ENCODE measurements around the gene CAPN1.
"Not testable (repeated sequence)": the region's sequence is repeated elsewhere in the genome, so short reads cannot be mapped to it uniquely, and the experiment has no call there.

The CAPN1 gene

GRCh38 chr11:65181569-65182257 is at the start of gene CAPN1:
Gene CAPN1, plus strand, starts transcription at chr11:65181928. Its CDS starts 774 bp downstream, at chr11:65182702.
- peak; percentile 63 to 74 for DNase-seq

GRCh38 chr11:65132238-65132987 is 49.3 kb upstream of the CAPN1 start:
- no peak for DNase-seq

GRCh38 chr11:65132988-65133700 is 48.6 kb upstream of the CAPN1 start:
- DNase-seq = peak; percentile 35 to 52

- DNase-seq = no peak
Measured at GRCh38 chr11:65133724-65134123, 48.0 kb upstream of the CAPN1 start.

- DNase-seq = peak; percentile 86 to 91
Measured at GRCh38 chr11:65134240-65134951, 47.3 kb upstream of the CAPN1 start, which contains the start of gene SYVN1. Gene SYVN1, minus strand, starts transcription at chr11:65134519. Its CDS starts 918 bp downstream, at chr11:65133601.

- peak; percentile 95 to 98 for DNase-seq
Measured at GRCh38 chr11:65134952-65135632, 46.6 kb upstream of the CAPN1 start.

GRCh38 chr11:65135633-65136145 is 46.0 kb upstream of the CAPN1 start:
- no peak for DNase-seq

- no peak for DNase-seq
Measured at GRCh38 chr11:65136515-65137096, 45.1 kb upstream of the CAPN1 start.

GRCh38 chr11:65141896-65142494 is 39.7 kb upstream of the CAPN1 start:
- no peak for DNase-seq

GRCh38 chr11:65147352-65148075 is 34.2 kb upstream of the CAPN1 start:
- DNase-seq = no peak

- DNase-seq = no peak
Measured at GRCh38 chr11:65148657-65149056, 33.1 kb upstream of the CAPN1 start.

- not testable (repeated sequence) for DNase-seq
Measured at GRCh38 chr11:65150131-65150508, 31.6 kb upstream of the CAPN1 start.

- DNase-seq = peak; percentile 4 to 25
Measured at GRCh38 chr11:65150509-65151299, 31.0 kb upstream of the CAPN1 start.

- DNase-seq = no peak
Measured at GRCh38 chr11:65151331-65151899, 30.3 kb upstream of the CAPN1 start.

- no peak for DNase-seq
Measured at GRCh38 chr11:65152122-65152521, 29.6 kb upstream of the CAPN1 start.

GRCh38 chr11:65156256-65156655 is 25.5 kb upstream of the CAPN1 start:
- DNase-seq = no peak

- DNase-seq = no peak
Measured at GRCh38 chr11:65156926-65157325, 24.8 kb upstream of the CAPN1 start.

- DNase-seq = no peak
Measured at GRCh38 chr11:65157336-65157735, 24.4 kb upstream of the CAPN1 start.

GRCh38 chr11:65159012-65159411 is 22.7 kb upstream of the CAPN1 start:
- no peak for DNase-seq
